GM12878 (cell line): ENCODE data around the gene MYDGF. TPM values are rescaled to one million over a fixed set of nuclear protein-coding genes. Genes with fewer than 3 reads are reported as not detected.

Experiments used
- NFYA ChIP-seq: IDR thresholded peaks from 2 replicates; pipeline ENCODE4 v1.6.1; 2011; ENCODE audit warnings: low read depth, mild to moderate bottlenecking, low read length, improper control_type of control experiment, borderline replicate concordance
- SRF ChIP-seq, 2 experiments: IDR thresholded peaks; 2 replicates each; pipeline ENCODE4 v1.6.1; 2011; ENCODE audit warnings: low read depth in 2 of 2, low read length in 2 of 2, mild to moderate bottlenecking in 1 of 2, moderate library complexity in 1 of 2
- polyA plus RNA-seq, 11 experiments: library from polyadenylated mRNA; depleted of rRNA in 4 of 11; unstranded in 6 of 11; stranded (reverse) in 5 of 11; fragments of >200 nt; fragmentation: Nextera tagmentation in 4 of 11; fragmentation: Illumina TruSeq in 1 of 11; extraction: Ambion mirVana in 4 of 11; extraction: Trizol in 1 of 11; gene quantifications; 1 replicate in 1 of 11; 2 replicates in 10 of 11; pipeline versions ENCODE4 v1.2.1 to v1.2.3, GENCODE V29; 2011 to 2016; ENCODE audit warnings: inconsistent platforms in 2 of 11, missing spikeins in 2 of 11, low read depth in 1 of 11
- total RNA-seq, 4 experiments: library from RNA; depleted of rRNA in 3 of 4; stranded (reverse); fragments of >200 nt in 3 of 4; fragmentation: Illumina TruSeq in 1 of 4; extraction: Trizol in 1 of 4; gene quantifications; 2 replicates each; pipeline versions ENCODE4 v1.2.1 to v1.2.3, GENCODE V29; 2013 to 2021
- TF ChIP-seq, protein P1 (sequence below): IDR thresholded peaks from 2 replicates; pipeline ENCODE4 v1.6.1; 2012; ENCODE audit warnings: mild to moderate bottlenecking, low read depth, low read length
- TF ChIP-seq, protein P2 (sequence below): IDR thresholded peaks from 2 replicates; pipeline ENCODE4 v1.6.1; 2012; ENCODE audit warnings: improper control_type of control experiment, low read depth, low read length; ENCODE audit not compliant: insufficient replicate concordance

MYDGF gene
- total and polyA plus RNA-seq, 10 of the 15 experiments (the other 5 are each of a cell fraction or from before 2014, with no cell fraction given), result 2.3 to 196 (median 57.5) TPM

DNA sequence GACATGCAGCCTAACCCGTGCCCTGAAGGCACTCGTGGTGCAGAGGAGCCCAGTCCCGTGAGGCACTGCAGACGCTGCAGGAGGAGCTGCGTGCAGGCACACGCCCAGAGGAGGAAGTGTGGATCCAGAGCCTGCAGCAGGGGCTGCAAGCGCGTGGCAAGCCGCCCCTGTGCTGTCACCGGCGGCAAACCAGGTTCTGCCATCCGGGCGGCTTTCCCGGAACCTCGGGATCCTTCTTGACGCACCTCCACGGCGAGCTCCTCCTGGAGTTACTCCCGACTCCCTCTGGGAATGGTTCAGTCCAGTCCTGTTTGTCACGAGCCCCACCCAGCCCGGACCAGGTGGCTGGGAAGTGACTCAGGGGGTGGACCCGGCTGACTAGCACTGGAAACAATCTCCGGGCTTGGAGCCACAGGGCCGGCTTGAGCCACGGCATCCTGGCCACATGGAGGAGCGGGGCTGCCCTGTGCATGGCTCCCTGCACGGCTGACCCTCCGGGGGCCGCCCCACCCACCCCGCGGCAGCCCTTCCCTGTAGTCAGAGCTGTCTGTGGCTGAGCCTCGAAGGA lies 43.3 kb upstream of the MYDGF start (continued):
- TF ChIP-seq, protein P1, sequence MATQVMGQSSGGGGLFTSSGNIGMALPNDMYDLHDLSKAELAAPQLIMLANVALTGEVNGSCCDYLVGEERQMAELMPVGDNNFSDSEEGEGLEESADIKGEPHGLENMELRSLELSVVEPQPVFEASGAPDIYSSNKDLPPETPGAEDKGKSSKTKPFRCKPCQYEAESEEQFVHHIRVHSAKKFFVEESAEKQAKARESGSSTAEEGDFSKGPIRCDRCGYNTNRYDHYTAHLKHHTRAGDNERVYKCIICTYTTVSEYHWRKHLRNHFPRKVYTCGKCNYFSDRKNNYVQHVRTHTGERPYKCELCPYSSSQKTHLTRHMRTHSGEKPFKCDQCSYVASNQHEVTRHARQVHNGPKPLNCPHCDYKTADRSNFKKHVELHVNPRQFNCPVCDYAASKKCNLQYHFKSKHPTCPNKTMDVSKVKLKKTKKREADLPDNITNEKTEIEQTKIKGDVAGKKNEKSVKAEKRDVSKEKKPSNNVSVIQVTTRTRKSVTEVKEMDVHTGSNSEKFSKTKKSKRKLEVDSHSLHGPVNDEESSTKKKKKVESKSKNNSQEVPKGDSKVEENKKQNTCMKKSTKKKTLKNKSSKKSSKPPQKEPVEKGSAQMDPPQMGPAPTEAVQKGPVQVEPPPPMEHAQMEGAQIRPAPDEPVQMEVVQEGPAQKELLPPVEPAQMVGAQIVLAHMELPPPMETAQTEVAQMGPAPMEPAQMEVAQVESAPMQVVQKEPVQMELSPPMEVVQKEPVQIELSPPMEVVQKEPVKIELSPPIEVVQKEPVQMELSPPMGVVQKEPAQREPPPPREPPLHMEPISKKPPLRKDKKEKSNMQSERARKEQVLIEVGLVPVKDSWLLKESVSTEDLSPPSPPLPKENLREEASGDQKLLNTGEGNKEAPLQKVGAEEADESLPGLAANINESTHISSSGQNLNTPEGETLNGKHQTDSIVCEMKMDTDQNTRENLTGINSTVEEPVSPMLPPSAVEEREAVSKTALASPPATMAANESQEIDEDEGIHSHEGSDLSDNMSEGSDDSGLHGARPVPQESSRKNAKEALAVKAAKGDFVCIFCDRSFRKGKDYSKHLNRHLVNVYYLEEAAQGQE, result no peak
- TF ChIP-seq NFYA (no peak), SRF (IDR thresholded peaks at IDR 0.05; ENCODE audit: low read depth in 2 of 2, low read length in 2 of 2) (no peak)
- TF ChIP-seq, protein P2, sequence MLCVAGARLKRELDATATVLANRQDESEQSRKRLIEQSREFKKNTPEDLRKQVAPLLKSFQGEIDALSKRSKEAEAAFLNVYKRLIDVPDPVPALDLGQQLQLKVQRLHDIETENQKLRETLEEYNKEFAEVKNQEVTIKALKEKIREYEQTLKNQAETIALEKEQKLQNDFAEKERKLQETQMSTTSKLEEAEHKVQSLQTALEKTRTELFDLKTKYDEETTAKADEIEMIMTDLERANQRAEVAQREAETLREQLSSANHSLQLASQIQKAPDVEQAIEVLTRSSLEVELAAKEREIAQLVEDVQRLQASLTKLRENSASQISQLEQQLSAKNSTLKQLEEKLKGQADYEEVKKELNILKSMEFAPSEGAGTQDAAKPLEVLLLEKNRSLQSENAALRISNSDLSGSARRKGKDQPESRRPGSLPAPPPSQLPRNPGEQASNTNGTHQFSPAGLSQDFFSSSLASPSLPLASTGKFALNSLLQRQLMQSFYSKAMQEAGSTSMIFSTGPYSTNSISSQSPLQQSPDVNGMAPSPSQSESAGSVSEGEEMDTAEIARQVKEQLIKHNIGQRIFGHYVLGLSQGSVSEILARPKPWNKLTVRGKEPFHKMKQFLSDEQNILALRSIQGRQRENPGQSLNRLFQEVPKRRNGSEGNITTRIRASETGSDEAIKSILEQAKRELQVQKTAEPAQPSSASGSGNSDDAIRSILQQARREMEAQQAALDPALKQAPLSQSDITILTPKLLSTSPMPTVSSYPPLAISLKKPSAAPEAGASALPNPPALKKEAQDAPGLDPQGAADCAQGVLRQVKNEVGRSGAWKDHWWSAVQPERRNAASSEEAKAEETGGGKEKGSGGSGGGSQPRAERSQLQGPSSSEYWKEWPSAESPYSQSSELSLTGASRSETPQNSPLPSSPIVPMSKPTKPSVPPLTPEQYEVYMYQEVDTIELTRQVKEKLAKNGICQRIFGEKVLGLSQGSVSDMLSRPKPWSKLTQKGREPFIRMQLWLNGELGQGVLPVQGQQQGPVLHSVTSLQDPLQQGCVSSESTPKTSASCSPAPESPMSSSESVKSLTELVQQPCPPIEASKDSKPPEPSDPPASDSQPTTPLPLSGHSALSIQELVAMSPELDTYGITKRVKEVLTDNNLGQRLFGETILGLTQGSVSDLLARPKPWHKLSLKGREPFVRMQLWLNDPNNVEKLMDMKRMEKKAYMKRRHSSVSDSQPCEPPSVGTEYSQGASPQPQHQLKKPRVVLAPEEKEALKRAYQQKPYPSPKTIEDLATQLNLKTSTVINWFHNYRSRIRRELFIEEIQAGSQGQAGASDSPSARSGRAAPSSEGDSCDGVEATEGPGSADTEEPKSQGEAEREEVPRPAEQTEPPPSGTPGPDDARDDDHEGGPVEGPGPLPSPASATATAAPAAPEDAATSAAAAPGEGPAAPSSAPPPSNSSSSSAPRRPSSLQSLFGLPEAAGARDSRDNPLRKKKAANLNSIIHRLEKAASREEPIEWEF, result no peak
